PC-9 (cell line): ENCODE data around the gene DHCR7. TPM values are rescaled to one million over a fixed set of nuclear protein-coding genes. Genes with fewer than 3 reads are reported as not detected.

Experiments
- BruUV-seq: library from RNA; stranded (reverse); fragments of 400-500 nt; replicated peaks from 2 replicates; lab custom pipeline; 2021; lab: Mats Ljungman, UMichigan
- CTCF ChIA-PET: fragments of 300-600 bp; sonication (Branson Sonifier 250); formaldehyde crosslinking; loops from one replicate; lab custom pipeline; 2022; ENCODE audit warnings: antibody characterized with exemption; lab: Charles Lee
- POLR2A ChIA-PET: fragments of 300-600 bp; sonication (Branson Sonifier 250); formaldehyde crosslinking; loops from one replicate; lab custom pipeline; 2022; ENCODE audit warnings: antibody characterized with exemption; ENCODE audit not compliant: unreplicated experiment; lab: Charles Lee
- DNase-seq, 2 experiments: peaks; one replicate each; pipeline versions ENCODE4 v3.0.0 to v3.0.0-alpha.2; 2015 to 2022; ENCODE audit warnings: mixed read lengths in 1 of 2
- H2AFZ ChIP-seq: fragments of 200-600 bp; sonication (generic); 2 replicates; pipeline ENCODE4 v1.8.1; 2017; ENCODE audit warnings: antibody characterized with exemption
- H3F3A ChIP-seq: fragments of 200-600 bp; sonication (generic); 2 replicates; pipeline ENCODE4 v1.8.1; 2017; ENCODE audit warnings: antibody characterized with exemption, mild to moderate bottlenecking, low read depth; ENCODE audit not compliant: insufficient read depth
- H3K27ac ChIP-seq: fragments of 200-600 bp; sonication (generic); 2 replicates; pipeline ENCODE4 v1.6.1; 2016; ENCODE audit warnings: mixed run types
- H3K27me3 ChIP-seq: fragments of 200-600 bp; sonication (generic); 2 replicates; pipeline ENCODE4 v1.6.1; 2016; ENCODE audit warnings: low read depth, mixed run types; ENCODE audit not compliant: insufficient read depth
- H3K36me3 ChIP-seq: fragments of 200-600 bp; sonication (generic); 2 replicates; pipeline ENCODE4 v1.6.1; 2016; ENCODE audit warnings: low read depth, mixed run types
- H3K4me1 ChIP-seq: fragments of 200-600 bp; sonication (generic); replicated peaks from 2 replicates; pipeline ENCODE4 v1.6.1; 2016; ENCODE audit warnings: mixed run types; ENCODE audit not compliant: insufficient read depth
- H3K4me2 ChIP-seq: fragments of 200-600 bp; sonication (generic); 2 replicates; pipeline ENCODE4 v1.6.1; 2017; ENCODE audit warnings: mixed run types
- H3K4me3 ChIP-seq: fragments of 200-600 bp; sonication (generic); 2 replicates; pipeline ENCODE4 v1.6.1; 2016; ENCODE audit warnings: mixed run types
- H3K79me2 ChIP-seq: fragments of 200-600 bp; sonication (generic); 2 replicates; pipeline ENCODE4 v1.6.1; 2017; ENCODE audit warnings: low read depth, mixed run types
- H3K9me2 ChIP-seq: fragments of 200-600 bp; sonication (generic); 2 replicates; pipeline ENCODE4 v1.8.1; 2017; ENCODE audit warnings: mild to moderate bottlenecking; ENCODE audit not compliant: insufficient read depth
- H3K9me3 ChIP-seq: fragments of 200-600 bp; sonication (generic); 2 replicates; pipeline ENCODE4 v1.8.1; 2016; ENCODE audit warnings: low read depth; ENCODE audit not compliant: insufficient read depth
- H4K20me1 ChIP-seq: fragments of 200-600 bp; sonication (generic); 2 replicates; pipeline ENCODE4 v1.8.1; 2017; ENCODE audit not compliant: insufficient read depth
- CTCF ChIP-seq: fragments of 200-600 bp; sonication (generic); conservative IDR thresholded peaks from 2 replicates; pipeline ENCODE4 v1.6.1; 2017; ENCODE audit warnings: mixed run types, antibody characterized with exemption, mild to moderate bottlenecking, moderate library complexity
- EZH2 ChIP-seq: fragments of 200-600 bp; sonication (generic); IDR thresholded peaks from 2 replicates; pipeline ENCODE4 v1.8.0; 2017; ENCODE audit warnings: antibody characterized with exemption, low read depth
- intact Hi-C: fragments of 100-400 bp; cut with micrococcal nuclease; formaldehyde crosslinking; loops from one replicate; pipeline ENCODE4 v1.10.0; 2022; ENCODE audit not compliant: unreplicated experiment
- total RNA-seq: library from RNA; stranded (reverse); gene quantifications from 2 replicates; pipeline ENCODE4 v1.2.3, GENCODE V29; 2021

DHCR7 gene
- total RNA-seq, 1 experiment from 2014 or later: 311 TPM

GRCh38 chr11:71387784-71388636 is 60.2 kb downstream of the DHCR7 start:
- Histone ChIP-seq H3K79me2 (no peaks in the 10 kb centered on the region), H2AFZ (no peak overlapping the region), H3K4me2 (no peak overlapping the region), H4K20me1 (no peaks in the 10 kb centered on the region), H3K27ac (no peak overlapping the region), H3K27me3 (peaks cover 100% of the 10 kb centered on the region), H3F3A (no peaks in the 10 kb centered on the region), H3K4me3 (no peak overlapping the region), H3K9me3 (no peaks in the 10 kb centered on the region), H3K4me1 (no peaks in the 10 kb centered on the region), H3K36me3 (no peaks in the 10 kb centered on the region), H3K9me2 (no peaks in the 10 kb centered on the region)
- ChIA-PET POLR2A (no interaction called here), CTCF (interaction anchor here (0.6 kb wide), 1 partner anchor 29 kb away, joined by 3 read pairs; no protein-coding TSS in a partner anchor)
- DNase-seq: no peak
- no TSS peak for BruUV-seq
- intact Hi-C loops: no loop called here
- TF ChIP-seq EZH2 (0 out of 2 replicates have a peak, but pooled peaks have one; percentile 99), CTCF (no peak)

- no peaks in the 10 kb centered on the region for H4K20me1 ChIP-seq
- H3K27me3 ChIP-seq: peaks cover 100% of the 10 kb centered on the region
- H2AFZ ChIP-seq: no peak overlapping the region
- BruUV-seq: no TSS peak
- no peak overlapping the region for H3K27ac ChIP-seq
- no peak overlapping the region for H3K4me2 ChIP-seq
- no peaks in the 10 kb centered on the region for H3F3A ChIP-seq
- H3K4me1 ChIP-seq: no peaks in the 10 kb centered on the region
- intact Hi-C loops: no loop called here
- ChIA-PET CTCF (interaction anchor here (0.6 to 0.7 kb wide), 2 partner anchors 28 to 923 kb away, joined by 3 read pairs; no protein-coding TSS in a partner anchor), POLR2A (no interaction called here)
- H3K9me3 ChIP-seq: no peaks in the 10 kb centered on the region
- DNase-seq: no peak
- H3K36me3 ChIP-seq: no peaks in the 10 kb centered on the region
- TF ChIP-seq CTCF (no peak), EZH2 (no peak)
- H3K9me2 ChIP-seq: no peaks in the 10 kb centered on the region
- H3K4me3 ChIP-seq: no peak overlapping the region
- H3K79me2 ChIP-seq: no peaks in the 10 kb centered on the region
Measured at GRCh38 chr11:71387200-71387599, 61.0 kb downstream of the DHCR7 start.

GRCh38 chr11:71386202-71386601 is 62.0 kb downstream of the DHCR7 start:
- Histone ChIP-seq H3K79me2 (no peaks in the 10 kb centered on the region), H3K9me3 (no peaks in the 10 kb centered on the region; the same call in 1 of the 2 replicates), H4K20me1 (no peaks in the 10 kb centered on the region), H3K4me2 (no peak overlapping the region), H3K9me2 (no peaks in the 10 kb centered on the region), H3K27ac (no peak overlapping the region), H3K4me3 (no peak overlapping the region), H3K36me3 (no peaks in the 10 kb centered on the region), H3K4me1 (no peaks in the 10 kb centered on the region), H3K27me3 (peaks cover 100% of the 10 kb centered on the region), H3F3A (no peaks in the 10 kb centered on the region), H2AFZ (no peak overlapping the region)
- BruUV-seq: no TSS peak
- intact Hi-C loops: no loop called here
- ChIA-PET POLR2A (no interaction called here), CTCF (no interaction called here)
- TF ChIP-seq EZH2 (no peak), CTCF (no peak)
- DNase-seq: no peak
